Measurements from ENCODE around the gene NTN5. TPM values are rescaled to one million over a fixed set of nuclear protein-coding genes. Genes with fewer than 3 reads are reported as not detected.
A peak's percentile ranks its signal among the peaks of the same experiment; 100 is the strongest.

NTN5 gene
- total and polyA plus RNA-seq, 9 of the 15 experiments (the other 6 are each of a cell fraction or from before 2014, with no cell fraction given) = not detected

DNA sequence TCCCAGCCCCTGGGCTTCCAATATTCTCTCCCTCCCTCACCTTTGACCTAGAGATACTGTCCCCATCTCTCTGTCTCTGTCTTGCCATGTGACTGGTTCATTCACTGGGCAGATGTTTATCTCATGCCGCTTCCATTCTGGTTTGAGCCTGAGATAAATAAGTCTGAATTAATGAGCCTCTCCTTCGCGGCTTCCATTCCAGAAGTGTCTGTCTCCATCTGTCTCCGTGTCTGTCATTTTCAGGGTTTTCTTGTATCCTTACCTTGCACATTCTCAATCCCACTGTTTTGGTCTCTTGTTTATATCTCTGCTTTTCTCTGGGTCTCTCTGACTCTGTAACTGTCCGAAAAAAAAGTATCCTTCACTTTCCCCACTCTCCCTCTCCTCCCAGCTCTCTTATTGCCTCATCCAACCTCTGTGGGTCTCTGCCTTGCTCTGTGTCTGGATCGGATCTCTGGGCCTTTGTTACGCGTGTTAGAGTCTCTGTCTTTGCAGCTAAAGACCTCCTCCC, 49.2 kb downstream of the NTN5 start (continued):
- TF ChIP-seq, protein P1, sequence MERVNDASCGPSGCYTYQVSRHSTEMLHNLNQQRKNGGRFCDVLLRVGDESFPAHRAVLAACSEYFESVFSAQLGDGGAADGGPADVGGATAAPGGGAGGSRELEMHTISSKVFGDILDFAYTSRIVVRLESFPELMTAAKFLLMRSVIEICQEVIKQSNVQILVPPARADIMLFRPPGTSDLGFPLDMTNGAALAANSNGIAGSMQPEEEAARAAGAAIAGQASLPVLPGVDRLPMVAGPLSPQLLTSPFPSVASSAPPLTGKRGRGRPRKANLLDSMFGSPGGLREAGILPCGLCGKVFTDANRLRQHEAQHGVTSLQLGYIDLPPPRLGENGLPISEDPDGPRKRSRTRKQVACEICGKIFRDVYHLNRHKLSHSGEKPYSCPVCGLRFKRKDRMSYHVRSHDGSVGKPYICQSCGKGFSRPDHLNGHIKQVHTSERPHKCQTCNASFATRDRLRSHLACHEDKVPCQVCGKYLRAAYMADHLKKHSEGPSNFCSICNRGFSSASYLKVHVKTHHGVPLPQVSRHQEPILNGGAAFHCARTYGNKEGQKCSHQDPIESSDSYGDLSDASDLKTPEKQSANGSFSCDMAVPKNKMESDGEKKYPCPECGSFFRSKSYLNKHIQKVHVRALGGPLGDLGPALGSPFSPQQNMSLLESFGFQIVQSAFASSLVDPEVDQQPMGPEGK (CRISPR knock-in tag; IDR thresholded peaks at IDR 0.05; ENCODE audit: borderline replicate concordance) = no peak
- TF ChIP-seq, protein P2, sequence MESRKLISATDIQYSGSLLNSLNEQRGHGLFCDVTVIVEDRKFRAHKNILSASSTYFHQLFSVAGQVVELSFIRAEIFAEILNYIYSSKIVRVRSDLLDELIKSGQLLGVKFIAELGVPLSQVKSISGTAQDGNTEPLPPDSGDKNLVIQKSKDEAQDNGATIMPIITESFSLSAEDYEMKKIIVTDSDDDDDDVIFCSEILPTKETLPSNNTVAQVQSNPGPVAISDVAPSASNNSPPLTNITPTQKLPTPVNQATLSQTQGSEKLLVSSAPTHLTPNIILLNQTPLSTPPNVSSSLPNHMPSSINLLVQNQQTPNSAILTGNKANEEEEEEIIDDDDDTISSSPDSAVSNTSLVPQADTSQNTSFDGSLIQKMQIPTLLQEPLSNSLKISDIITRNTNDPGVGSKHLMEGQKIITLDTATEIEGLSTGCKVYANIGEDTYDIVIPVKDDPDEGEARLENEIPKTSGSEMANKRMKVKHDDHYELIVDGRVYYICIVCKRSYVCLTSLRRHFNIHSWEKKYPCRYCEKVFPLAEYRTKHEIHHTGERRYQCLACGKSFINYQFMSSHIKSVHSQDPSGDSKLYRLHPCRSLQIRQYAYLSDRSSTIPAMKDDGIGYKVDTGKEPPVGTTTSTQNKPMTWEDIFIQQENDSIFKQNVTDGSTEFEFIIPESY (CRISPR knock-in tag; IDR thresholded peaks at IDR 0.05) = peak; percentile 45; the same call in 1 of the 2 replicates
- TF ChIP-seq, protein P3, sequence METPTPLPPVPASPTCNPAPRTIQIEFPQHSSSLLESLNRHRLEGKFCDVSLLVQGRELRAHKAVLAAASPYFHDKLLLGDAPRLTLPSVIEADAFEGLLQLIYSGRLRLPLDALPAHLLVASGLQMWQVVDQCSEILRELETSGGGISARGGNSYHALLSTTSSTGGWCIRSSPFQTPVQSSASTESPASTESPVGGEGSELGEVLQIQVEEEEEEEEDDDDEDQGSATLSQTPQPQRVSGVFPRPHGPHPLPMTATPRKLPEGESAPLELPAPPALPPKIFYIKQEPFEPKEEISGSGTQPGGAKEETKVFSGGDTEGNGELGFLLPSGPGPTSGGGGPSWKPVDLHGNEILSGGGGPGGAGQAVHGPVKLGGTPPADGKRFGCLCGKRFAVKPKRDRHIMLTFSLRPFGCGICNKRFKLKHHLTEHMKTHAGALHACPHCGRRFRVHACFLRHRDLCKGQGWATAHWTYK (CRISPR knock-in tag; IDR thresholded peaks at IDR 0.05) = no peak
- TF ChIP-seq, protein P4, sequence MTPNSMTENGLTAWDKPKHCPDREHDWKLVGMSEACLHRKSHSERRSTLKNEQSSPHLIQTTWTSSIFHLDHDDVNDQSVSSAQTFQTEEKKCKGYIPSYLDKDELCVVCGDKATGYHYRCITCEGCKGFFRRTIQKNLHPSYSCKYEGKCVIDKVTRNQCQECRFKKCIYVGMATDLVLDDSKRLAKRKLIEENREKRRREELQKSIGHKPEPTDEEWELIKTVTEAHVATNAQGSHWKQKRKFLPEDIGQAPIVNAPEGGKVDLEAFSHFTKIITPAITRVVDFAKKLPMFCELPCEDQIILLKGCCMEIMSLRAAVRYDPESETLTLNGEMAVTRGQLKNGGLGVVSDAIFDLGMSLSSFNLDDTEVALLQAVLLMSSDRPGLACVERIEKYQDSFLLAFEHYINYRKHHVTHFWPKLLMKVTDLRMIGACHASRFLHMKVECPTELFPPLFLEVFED (CRISPR knock-in tag; conservative IDR thresholded peaks at IDR 0.05) = 0 out of 2 replicates have a peak, but pooled peaks have one; percentile 48
- TF ChIP-seq CHD4 (IDR thresholded peaks at IDR 0.05; ENCODE audit: insufficient read depth, insufficient replicate concordance, low read depth, low read length, poor library complexity, severe bottlenecking) (no peak), TAF15 (IDR thresholded peaks at IDR 0.05; ENCODE audit: low read depth, low read length) (no peak), FOXP1 (CRISPR knock-in tag; IDR thresholded peaks at IDR 0.05) (no peak), NUFIP1 (IDR thresholded peaks at IDR 0.05; ENCODE audit: partially characterized antibody) (no peak), ZNF143 (CRISPR knock-in tag; IDR thresholded peaks at IDR 0.05) (no peak), TAF9B (IDR thresholded peaks at IDR 0.05; ENCODE audit: partially characterized antibody) (no peak), LARP7 (IDR thresholded peaks at IDR 0.05) (0 out of 2 replicates have a peak, but pooled peaks have one; percentile 22), SMC3 (conservative IDR thresholded peaks at IDR 0.05; ENCODE audit: insufficient read depth, low read depth, low read length) (no peak), RBM25 (IDR thresholded peaks at IDR 0.05; ENCODE audit: low read depth, low read length, severe bottlenecking) (no peak), MTA1 (IDR thresholded peaks at IDR 0.05; ENCODE audit: borderline replicate concordance) (peak; percentile 75; the same call in 1 of the 2 replicates), CXXC5 (CRISPR knock-in tag; IDR thresholded peaks at IDR 0.05) (no peak), ZNF347 (CRISPR knock-in tag; IDR thresholded peaks at IDR 0.05; ENCODE audit: low read depth) (no peak)
- TF ChIP-seq, protein P5, sequence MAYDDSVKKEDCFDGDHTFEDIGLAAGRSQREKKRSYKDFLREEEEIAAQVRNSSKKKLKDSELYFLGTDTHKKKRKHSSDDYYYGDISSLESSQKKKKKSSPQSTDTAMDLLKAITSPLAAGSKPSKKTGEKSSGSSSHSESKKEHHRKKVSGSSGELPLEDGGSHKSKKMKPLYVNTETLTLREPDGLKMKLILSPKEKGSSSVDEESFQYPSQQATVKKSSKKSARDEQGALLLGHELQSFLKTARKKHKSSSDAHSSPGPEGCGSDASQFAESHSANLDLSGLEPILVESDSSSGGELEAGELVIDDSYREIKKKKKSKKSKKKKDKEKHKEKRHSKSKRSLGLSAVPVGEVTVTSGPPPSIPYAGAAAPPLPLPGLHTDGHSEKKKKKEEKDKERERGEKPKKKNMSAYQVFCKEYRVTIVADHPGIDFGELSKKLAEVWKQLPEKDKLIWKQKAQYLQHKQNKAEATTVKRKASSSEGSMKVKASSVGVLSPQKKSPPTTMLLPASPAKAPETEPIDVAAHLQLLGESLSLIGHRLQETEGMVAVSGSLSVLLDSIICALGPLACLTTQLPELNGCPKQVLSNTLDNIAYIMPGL (CRISPR knock-in tag; IDR thresholded peaks at IDR 0.05) = no peak
- TF ChIP-seq, protein P6, sequence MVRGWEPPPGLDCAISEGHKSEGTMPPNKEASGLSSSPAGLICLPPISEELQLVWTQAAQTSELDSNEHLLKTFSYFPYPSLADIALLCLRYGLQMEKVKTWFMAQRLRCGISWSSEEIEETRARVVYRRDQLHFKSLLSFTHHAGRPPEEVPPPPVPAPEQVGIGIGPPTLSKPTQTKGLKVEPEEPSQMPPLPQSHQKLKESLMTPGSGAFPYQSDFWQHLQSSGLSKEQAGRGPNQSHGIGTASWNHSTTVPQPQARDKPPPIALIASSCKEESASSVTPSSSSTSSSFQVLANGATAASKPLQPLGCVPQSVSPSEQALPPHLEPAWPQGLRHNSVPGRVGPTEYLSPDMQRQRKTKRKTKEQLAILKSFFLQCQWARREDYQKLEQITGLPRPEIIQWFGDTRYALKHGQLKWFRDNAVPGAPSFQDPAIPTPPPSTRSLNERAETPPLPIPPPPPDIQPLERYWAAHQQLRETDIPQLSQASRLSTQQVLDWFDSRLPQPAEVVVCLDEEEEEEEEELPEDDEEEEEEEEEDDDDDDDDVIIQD (CRISPR knock-in tag; IDR thresholded peaks at IDR 0.05) = no peak
